HEK293T (cell line): ENCODE data around the gene SLC15A3.

ENCODE experiments used
- CTCF ChIA-PET: fragments of 350-600 bp; formaldehyde crosslinking; extraction: SDS; loops from one replicate; lab custom pipeline; 2021; ENCODE audit warnings: antibody characterized with exemption, inconsistent platforms; lab: Yijun Ruan, JAX
- POLR2A ChIA-PET: fragments of 350-600 bp; formaldehyde crosslinking; extraction: SDS; loops from one replicate; lab custom pipeline; 2020; ENCODE audit warnings: antibody characterized with exemption, inconsistent platforms; lab: Yijun Ruan, JAX
- DNase-seq: peaks from one replicate; pipeline ENCODE4 v3.0.0; 2012; ENCODE audit warnings: mixed read lengths; ENCODE audit errors: extremely low spot score
- ARNT ChIP-seq: fragments of 450-650 bp; IDR thresholded peaks from 2 replicates; pipeline ENCODE4 v1.6.1; 2017; ENCODE audit warnings: mild to moderate bottlenecking
- BHLHE40 ChIP-seq: fragments of 450-650 bp; IDR thresholded peaks from 2 replicates; pipeline ENCODE4 v1.6.1; 2016; ENCODE audit warnings: mild to moderate bottlenecking, moderate library complexity, borderline replicate concordance
- CTBP1 ChIP-seq: fragments of 450-650 bp; IDR thresholded peaks from 2 replicates; pipeline ENCODE4 v1.6.1; 2016; ENCODE audit warnings: borderline replicate concordance
- ELF4 ChIP-seq: fragments of 450-650 bp; IDR thresholded peaks from 2 replicates; pipeline ENCODE4 v1.6.1; 2017; ENCODE audit warnings: antibody characterized with exemption
- FOXA1 ChIP-seq: fragments of 450-650 bp; IDR thresholded peaks from 2 replicates; pipeline ENCODE4 v1.6.1; 2016; ENCODE audit warnings: mild to moderate bottlenecking
- FOXK2 ChIP-seq: fragments of 450-650 bp; IDR thresholded peaks from 2 replicates; pipeline ENCODE4 v1.6.1; 2016; ENCODE audit warnings: mild to moderate bottlenecking
- FOXM1 ChIP-seq: fragments of 450-650 bp; IDR thresholded peaks from 2 replicates; pipeline ENCODE4 v1.6.1; 2017; ENCODE audit warnings: mild to moderate bottlenecking, borderline replicate concordance
- HDGF ChIP-seq: fragments of 450-650 bp; IDR thresholded peaks from 2 replicates; pipeline ENCODE4 v1.6.1; 2017; ENCODE audit warnings: antibody characterized with exemption, borderline replicate concordance
- L3MBTL2 ChIP-seq: fragments of 450-650 bp; conservative IDR thresholded peaks from 2 replicates; pipeline ENCODE4 v1.6.1; 2016; ENCODE audit warnings: mild to moderate bottlenecking
- LEF1 ChIP-seq: fragments of 450-650 bp; IDR thresholded peaks from 2 replicates; pipeline ENCODE4 v1.6.1; 2017; ENCODE audit warnings: mild to moderate bottlenecking, borderline replicate concordance
- NFRKB ChIP-seq: fragments of 450-650 bp; IDR thresholded peaks from 2 replicates; pipeline ENCODE4 v1.6.1; 2016; ENCODE audit warnings: mild to moderate bottlenecking, moderate library complexity
- SP1 ChIP-seq: fragments of 450-650 bp; IDR thresholded peaks from 2 replicates; pipeline ENCODE4 v1.6.1; 2017
- SUZ12 ChIP-seq: fragments of 450-650 bp; IDR thresholded peaks from 2 replicates; pipeline ENCODE4 v1.6.1; 2016; ENCODE audit warnings: mild to moderate bottlenecking
- TARDBP ChIP-seq: fragments of 450-650 bp; IDR thresholded peaks from 2 replicates; pipeline ENCODE4 v1.6.1; 2016
- ZNF384 ChIP-seq: fragments of 450-650 bp; IDR thresholded peaks from 2 replicates; pipeline ENCODE4 v1.6.1; 2016
- TF ChIP-seq, protein P1 (sequence below): fragments of 450-650 bp; IDR thresholded peaks from 2 replicates; pipeline ENCODE4 v1.6.1; 2016

Gene SLC15A3

DNA sequence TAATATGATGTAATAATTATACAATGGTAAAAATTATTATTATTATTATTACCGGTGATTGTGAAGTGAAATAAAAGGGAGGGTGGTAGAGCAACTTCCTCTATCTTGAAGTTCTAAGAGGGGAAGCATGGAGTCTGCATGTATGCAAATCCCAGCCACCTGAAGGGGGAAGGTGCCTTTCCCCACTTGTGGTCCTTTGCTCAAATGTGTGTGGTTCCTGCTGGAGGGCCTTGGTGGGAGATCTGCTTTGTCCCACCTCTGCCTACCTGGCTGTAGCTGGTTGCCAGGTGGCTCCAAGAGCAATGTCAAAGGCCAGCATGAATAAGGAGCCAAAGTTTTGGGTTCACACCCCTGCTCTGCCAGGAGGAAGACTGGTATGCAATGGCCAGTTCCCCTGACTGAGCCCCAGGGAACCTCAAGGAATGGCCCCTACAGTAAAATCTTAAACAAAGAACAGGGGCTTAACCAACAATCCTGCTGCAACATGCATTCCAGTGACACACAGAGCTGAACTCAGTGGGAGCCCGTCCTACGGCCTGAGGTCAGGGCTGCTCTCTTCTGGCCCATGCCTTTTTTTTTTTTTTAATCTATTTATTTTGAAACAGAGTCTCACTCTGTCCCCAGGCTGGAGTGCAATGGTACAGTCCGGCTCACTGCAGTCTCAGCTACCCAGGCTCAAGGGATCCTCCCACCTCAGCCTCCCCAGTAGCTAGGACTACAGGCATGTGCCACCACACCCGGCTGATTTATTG, 19.2 kb downstream of the SLC15A3 start:
- CTCF ChIA-PET = interaction anchor here (0.7 kb wide), 1 partner anchor 1265 kb away, joined by 5 read pairs; no protein-coding TSS in a partner anchor
- POLR2A ChIA-PET = no interaction called here
- TF ChIP-seq NFRKB = no peak
- TF ChIP-seq SUZ12 = no peak
- TF ChIP-seq L3MBTL2 = no peak
- no peak for TF ChIP-seq TARDBP
- TF ChIP-seq ELF4 = no peak
- TF ChIP-seq ARNT = no peak
- no peak for TF ChIP-seq SP1
- no peak for TF ChIP-seq FOXA1
- no peak for TF ChIP-seq HDGF
- no peak for DNase-seq

GRCh38 chr11:60931917-60932316, 20.1 kb downstream of the SLC15A3 start:
- ChIA-PET CTCF (no interaction called here), POLR2A (no interaction called here)
- DNase-seq = no peak

DNA sequence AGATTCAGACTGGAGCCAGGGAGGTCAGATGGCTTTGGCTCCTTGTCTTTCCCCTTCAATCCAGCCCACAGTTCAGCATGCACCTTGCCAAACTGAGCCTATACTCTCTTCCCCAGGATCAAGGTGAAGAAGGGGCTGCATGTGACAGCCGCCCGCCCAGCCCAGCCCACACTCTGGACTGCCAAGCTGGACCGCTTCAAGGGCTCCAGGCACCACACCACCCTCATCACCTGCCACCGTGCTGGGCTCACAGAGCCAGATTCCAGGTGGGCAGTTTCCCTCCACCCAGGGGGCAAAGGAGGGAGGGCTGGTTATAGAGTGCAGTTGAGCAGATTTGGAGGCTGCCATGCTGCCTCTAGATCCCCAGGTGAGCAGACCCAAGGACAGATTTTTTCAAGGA, 21.6 kb downstream of the SLC15A3 start:
- ChIA-PET CTCF (interaction anchor here (1.0 kb wide), 1 partner anchor 31 kb away, joined by 3 read pairs; no protein-coding TSS in a partner anchor), POLR2A (no interaction called here)
- no peak for DNase-seq
- TF ChIP-seq HDGF (no peak), NFRKB (no peak), ELF4 (no peak), LEF1 (no peak), ARNT (no peak)
- TF ChIP-seq, protein P1, sequence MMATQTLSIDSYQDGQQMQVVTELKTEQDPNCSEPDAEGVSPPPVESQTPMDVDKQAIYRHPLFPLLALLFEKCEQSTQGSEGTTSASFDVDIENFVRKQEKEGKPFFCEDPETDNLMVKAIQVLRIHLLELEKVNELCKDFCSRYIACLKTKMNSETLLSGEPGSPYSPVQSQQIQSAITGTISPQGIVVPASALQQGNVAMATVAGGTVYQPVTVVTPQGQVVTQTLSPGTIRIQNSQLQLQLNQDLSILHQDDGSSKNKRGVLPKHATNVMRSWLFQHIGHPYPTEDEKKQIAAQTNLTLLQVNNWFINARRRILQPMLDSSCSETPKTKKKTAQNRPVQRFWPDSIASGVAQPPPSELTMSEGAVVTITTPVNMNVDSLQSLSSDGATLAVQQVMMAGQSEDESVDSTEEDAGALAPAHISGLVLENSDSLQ = no peak

More at GRCh38 chr11:60931917-60932316, 20.1 kb downstream of the SLC15A3 start:
- TF ChIP-seq FOXA1 = no peak
- no peak for TF ChIP-seq NFRKB
- TF ChIP-seq FOXK2 = no peak

DNA sequence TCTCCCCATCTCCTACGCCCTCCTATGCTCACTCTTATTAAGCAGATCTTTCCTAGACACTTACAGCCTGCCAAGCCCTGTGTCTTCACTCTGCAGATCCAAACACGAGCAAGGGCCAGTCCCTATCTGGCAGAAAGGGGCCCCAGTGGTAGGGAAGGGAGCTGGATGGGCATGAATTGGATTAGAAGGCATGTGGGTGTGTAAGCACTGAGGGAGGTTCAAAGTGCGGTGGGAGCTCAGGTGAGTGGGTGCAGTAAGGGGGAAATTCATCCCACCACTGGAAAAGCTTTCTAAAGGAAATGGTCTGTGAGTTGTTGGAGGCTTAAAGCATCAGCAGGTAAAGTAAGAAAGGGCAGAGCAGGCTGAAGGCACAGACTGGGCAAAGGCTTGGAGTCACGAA, 22.2 kb downstream of the SLC15A3 start:
- no peak for TF ChIP-seq ZNF384
- POLR2A ChIA-PET = no interaction called here
- CTCF ChIA-PET = interaction anchor here (1.0 kb wide), 1 partner anchor 30 kb away, joined by 3 read pairs; no protein-coding TSS in a partner anchor
- no peak for DNase-seq

GRCh38 chr11:60928563-60929001, 23.4 kb downstream of the SLC15A3 start:
- ChIA-PET CTCF (no interaction called here), POLR2A (interaction anchor here (2.1 kb wide), 1 partner anchor 15 kb away, joined by 8 read pairs; the partner anchor contains the start of gene TMEM109)

GRCh38 chr11:60927600-60927999, 24.4 kb downstream of the SLC15A3 start:
- TF ChIP-seq LEF1 (no peak), ELF4 (no peak), FOXM1 (no peak), HDGF (no peak), FOXK2 (no peak), SUZ12 (no peak), TARDBP (no peak), FOXA1 (no peak), CTBP1 (no peak), BHLHE40 (no peak), SP1 (no peak), ARNT (no peak), ZNF384 (no peak), L3MBTL2 (no peak)
- TF ChIP-seq, protein P1 = no peak
- CTCF ChIA-PET = no interaction called here
- no peak for DNase-seq
- POLR2A ChIA-PET = interaction anchor here (2.1 kb wide), 1 partner anchor 14 kb away, joined by 8 read pairs; the partner anchor contains the start of gene TMEM109

More at GRCh38 chr11:60928563-60929001, 23.4 kb downstream of the SLC15A3 start:
- no peak for DNase-seq
- TF ChIP-seq FOXM1 = no peak
- no peak for TF ChIP-seq SUZ12
- TF ChIP-seq TARDBP = no peak
- TF ChIP-seq CTBP1 = no peak
- no peak for TF ChIP-seq LEF1
- no peak for TF ChIP-seq NFRKB
- no peak for TF ChIP-seq SP1
- TF ChIP-seq BHLHE40 = no peak
- no peak for TF ChIP-seq FOXA1
- TF ChIP-seq HDGF = no peak
- no peak for TF ChIP-seq ZNF384
- TF ChIP-seq ELF4 = no peak
- no peak for TF ChIP-seq FOXK2

DNA sequence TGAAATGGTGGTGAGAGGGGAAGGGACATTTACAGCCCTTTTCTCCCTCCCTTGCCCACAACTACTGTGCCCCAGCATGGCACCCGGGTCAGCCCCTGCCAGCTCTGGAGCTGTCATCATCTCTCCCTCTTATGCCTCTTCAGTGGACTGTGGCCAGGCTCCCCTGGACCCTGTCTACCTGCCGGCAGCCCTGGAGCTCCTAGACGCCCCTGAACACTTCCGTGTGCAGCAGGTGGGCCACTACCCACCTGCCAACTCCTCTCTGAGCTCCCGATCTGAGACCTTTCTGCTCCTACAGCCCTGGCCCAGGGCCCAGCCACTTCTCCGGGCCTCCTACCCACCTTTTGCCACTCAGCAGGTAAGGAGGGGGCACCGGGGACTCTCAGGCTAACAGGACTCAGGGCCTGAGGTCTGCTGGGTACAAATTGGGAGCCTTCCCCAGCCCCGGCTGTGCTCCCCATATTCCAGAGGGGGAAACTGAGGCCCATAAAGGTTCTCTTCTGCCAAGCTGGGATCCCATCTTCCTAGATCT, 24.8 kb downstream of the SLC15A3 start:
- no peak for DNase-seq
- ChIA-PET CTCF (no interaction called here), POLR2A (interaction anchor here (0.6 to 2.1 kb wide), 2 partner anchors 14 to 21 kb away, joined by 3 to 8 read pairs; partner anchors contain the start of gene TMEM109)
- TF ChIP-seq ELF4 = no peak
- TF ChIP-seq BHLHE40 = no peak
- no peak for TF ChIP-seq ARNT
- TF ChIP-seq SP1 = no peak
- no peak for TF ChIP-seq HDGF
- TF ChIP-seq, protein P1 = no peak
- TF ChIP-seq LEF1 = no peak
- no peak for TF ChIP-seq TARDBP
- no peak for TF ChIP-seq CTBP1
- no peak for TF ChIP-seq SUZ12
- TF ChIP-seq L3MBTL2 = no peak
- TF ChIP-seq NFRKB = no peak
- no peak for TF ChIP-seq FOXK2
